NB4 (cell line): ENCODE data around the gene PRKG1.

ENCODE experiments used
- DNase-seq: peaks from one replicate; pipeline ENCODE4 v3.0.0; 2010; ENCODE audit warnings: low read depth
- H3K4me3 ChIP-seq: one replicate; pipeline ENCODE4 v1.5.1; 2011; ENCODE audit warnings: mild to moderate bottlenecking, low read depth, low read length, moderate library complexity
- MYC ChIP-seq: IDR thresholded peaks from 2 replicates; pipeline ENCODE4 v1.6.1; 2011; ENCODE audit warnings: low read depth, low read length
- POLR2A ChIP-seq: IDR thresholded peaks from 2 replicates; pipeline ENCODE4 v1.6.1; 2011; ENCODE audit warnings: mild to moderate bottlenecking; ENCODE audit not compliant: insufficient read length; ENCODE audit errors: extremely low read depth
- TF ChIP-seq, protein P1 (sequence below): IDR thresholded peaks from one replicate; pipeline ENCODE4 v1.5.1; 2012; ENCODE audit warnings: low read depth, low read length
- TF ChIP-seq, protein P2 (sequence below): IDR thresholded peaks from 2 replicates; pipeline ENCODE4 v1.6.1; 2011; ENCODE audit warnings: low read depth, low read length

The PRKG1 gene

DNA sequence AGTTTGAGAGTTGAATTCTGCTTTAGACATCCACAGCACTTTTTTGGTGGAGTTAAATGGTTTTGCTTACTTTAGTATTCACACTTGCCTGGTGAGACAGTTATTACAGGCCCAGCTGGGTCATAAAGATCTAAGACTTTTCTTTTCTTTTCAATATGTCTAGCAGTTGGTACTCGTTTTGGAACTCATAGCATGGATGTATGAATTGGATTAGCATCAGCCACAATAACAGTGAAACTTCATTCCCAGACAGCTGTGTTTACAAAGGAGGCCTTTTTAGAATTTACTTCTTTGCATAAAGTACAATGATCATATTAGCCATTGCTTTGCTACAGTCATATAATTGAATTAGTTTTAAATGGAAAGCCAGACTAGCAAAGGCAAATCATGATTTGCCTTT, 1071.3 kb downstream of the PRKG1 start:
- no peak for DNase-seq
- TF ChIP-seq, protein P1, sequence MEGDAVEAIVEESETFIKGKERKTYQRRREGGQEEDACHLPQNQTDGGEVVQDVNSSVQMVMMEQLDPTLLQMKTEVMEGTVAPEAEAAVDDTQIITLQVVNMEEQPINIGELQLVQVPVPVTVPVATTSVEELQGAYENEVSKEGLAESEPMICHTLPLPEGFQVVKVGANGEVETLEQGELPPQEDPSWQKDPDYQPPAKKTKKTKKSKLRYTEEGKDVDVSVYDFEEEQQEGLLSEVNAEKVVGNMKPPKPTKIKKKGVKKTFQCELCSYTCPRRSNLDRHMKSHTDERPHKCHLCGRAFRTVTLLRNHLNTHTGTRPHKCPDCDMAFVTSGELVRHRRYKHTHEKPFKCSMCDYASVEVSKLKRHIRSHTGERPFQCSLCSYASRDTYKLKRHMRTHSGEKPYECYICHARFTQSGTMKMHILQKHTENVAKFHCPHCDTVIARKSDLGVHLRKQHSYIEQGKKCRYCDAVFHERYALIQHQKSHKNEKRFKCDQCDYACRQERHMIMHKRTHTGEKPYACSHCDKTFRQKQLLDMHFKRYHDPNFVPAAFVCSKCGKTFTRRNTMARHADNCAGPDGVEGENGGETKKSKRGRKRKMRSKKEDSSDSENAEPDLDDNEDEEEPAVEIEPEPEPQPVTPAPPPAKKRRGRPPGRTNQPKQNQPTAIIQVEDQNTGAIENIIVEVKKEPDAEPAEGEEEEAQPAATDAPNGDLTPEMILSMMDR, result no peak
- TF ChIP-seq, protein P2, sequence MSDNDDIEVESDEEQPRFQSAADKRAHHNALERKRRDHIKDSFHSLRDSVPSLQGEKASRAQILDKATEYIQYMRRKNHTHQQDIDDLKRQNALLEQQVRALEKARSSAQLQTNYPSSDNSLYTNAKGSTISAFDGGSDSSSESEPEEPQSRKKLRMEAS, result no peak
- no peak for TF ChIP-seq POLR2A
- no peak overlapping the region for H3K4me3 ChIP-seq

DNA sequence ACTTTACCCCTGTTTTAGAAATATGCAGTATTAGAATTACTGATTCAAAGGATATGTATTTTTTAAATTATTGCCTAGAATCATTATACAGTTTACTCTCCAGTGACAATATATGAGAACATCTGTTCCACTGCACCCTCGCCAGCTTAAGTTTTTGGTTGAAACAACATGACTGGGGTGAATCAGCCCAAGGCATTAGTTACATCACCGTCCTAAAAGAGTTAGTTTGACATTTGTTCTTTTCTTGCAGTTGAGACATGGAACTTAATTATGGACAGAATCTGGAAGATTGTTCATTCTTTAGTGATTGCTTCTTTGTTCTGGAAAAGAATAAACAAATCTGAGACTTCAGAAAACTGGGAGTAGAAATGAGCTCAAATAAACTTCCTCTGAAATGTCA, 1072.5 kb downstream of the PRKG1 start:
- TF ChIP-seq MYC (no peak), POLR2A (no peak)
- TF ChIP-seq, protein P1, result no peak
- TF ChIP-seq, protein P2, result no peak

DNA sequence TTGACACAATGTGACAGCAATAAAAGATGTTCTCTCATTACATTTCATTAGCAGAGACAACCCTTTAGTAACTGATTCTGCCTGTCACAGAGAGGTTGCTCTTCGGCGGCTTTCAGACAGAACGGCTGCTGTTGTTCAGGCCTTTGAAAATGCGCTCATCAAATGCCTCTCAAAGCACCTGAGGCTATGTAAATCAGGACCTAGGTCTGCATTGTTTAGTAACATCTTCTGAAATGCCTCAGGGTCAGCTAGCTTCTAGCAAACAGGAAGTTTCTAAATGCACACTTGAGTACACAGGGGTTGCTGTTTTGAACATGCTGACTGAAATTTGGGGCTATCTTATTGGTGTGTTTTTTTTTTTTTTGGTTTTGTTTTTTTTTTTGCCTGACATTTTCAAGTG, 1096.5 kb downstream of the PRKG1 start:
- DNase-seq, result no peak
- TF ChIP-seq, protein P2, result no peak
- TF ChIP-seq POLR2A (no peak), MYC (no peak)
- TF ChIP-seq, protein P1, result no peak

More for the DNA sequence above, 1072.5 kb downstream of the PRKG1 start:
- DNase-seq, result no peak
- H3K4me3 ChIP-seq, result no peak overlapping the region

DNA sequence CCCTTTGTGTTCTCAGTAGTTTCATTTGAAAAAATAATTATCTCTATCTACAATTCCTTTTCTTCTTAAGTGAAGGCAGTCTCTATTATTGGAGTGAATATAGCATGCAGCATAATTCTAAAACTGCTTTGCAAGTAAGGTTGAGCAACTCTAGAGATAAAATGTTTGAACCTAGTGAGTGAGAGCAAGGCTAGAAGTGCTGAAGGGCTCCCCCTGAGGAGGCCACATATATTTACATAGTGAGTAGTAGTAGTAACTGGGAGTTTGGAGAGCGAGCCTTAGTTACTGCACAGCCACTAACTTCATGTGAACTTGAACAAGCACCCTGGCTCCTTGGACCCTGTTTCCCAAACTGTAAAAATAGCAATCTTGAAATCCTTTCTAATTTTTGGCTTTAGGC, 1098.3 kb downstream of the PRKG1 start:
- DNase-seq, result peak; percentile 3
- TF ChIP-seq, protein P2, result no peak
- TF ChIP-seq POLR2A (no peak), MYC (no peak)
- TF ChIP-seq, protein P1, result no peak
- H3K4me3 ChIP-seq, result no peak overlapping the region

More for the DNA sequence above, 1096.5 kb downstream of the PRKG1 start:
- no peak overlapping the region for H3K4me3 ChIP-seq

DNA sequence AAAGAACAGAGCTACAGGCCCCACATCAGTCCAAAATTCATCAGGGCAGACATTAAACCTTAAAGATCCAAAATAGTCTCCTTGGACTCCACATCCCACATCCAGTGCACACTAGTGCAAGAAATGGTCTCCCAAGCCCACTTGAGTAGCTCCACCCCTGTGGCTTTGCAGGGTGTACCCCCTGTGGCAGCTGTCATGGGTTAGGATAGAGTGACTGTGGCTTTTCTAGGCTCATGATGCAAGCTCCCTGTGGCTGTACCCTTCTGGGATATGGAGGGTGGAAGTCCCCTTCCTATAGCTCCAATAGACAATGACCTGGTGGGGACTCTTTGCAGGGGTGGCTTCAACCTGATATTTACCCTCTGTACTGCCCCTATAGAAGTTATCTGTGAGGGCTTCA, 1111.0 kb downstream of the PRKG1 start:
- no peak for DNase-seq
- H3K4me3 ChIP-seq, result no peak overlapping the region
- TF ChIP-seq POLR2A, result no peak
- TF ChIP-seq, protein P1, result no peak
- TF ChIP-seq, protein P2, result no peak
- TF ChIP-seq MYC, result no peak

DNA sequence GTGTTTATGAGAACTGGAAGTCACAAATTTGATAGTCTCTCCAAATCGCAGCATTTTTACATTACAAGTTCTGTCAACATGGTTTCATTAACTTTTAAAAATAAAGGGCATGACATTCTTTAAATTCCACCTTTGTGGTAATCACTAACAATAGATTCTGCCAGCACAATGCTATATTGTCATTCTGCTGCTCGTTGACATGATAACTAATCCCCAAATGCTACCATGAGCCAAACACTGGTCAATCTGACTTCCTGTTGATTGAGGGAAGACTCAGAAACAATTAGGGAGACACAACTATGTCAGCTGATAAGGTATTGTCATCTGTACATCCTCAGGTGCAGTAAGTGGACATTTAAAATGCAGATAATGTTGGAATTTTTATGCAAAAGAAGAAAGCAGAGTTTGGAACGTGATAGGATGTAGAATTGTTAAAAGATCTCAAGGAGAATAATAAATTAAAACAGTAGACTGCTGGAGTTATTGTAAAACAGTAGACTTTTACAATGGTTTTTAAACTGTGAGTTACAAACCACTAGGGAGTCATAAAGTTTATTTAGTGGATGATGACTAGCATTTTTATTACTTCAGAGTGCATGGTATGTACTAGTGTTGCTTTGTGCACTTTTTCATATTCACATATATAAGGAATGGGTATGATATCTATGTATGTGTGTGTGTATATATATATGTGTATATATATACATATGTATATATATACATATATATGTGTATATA, 1113.4 kb downstream of the PRKG1 start:
- no peak overlapping the region for H3K4me3 ChIP-seq
- TF ChIP-seq, protein P2, result no peak
- TF ChIP-seq POLR2A (no peak), MYC (no peak)
- TF ChIP-seq, protein P1, result no peak
- no peak for DNase-seq
